Effector memory CD4-positive, alpha-beta T cell (primary cell): ENCODE results near the gene MBNL1.

Source experiments
- DNase-seq, 3 donors: peaks; one replicate each; pipeline ENCODE4 v3.0.0-alpha.2; 2020
- H3K27ac ChIP-seq: 2 replicates; pipeline ENCODE4 v1.7.0; 2013; ENCODE audit warnings: mild to moderate bottlenecking, low read length, moderate library complexity; ENCODE audit not compliant: insufficient read depth, poor library complexity, severe bottlenecking
- H3K27me3 ChIP-seq: replicated peaks from 2 replicates; pipeline ENCODE4 v1.7.0; 2013; ENCODE audit warnings: mild to moderate bottlenecking, low read length; ENCODE audit not compliant: insufficient read depth, control insufficient read depth, poor library complexity, severe bottlenecking
- H3K36me3 ChIP-seq: 2 replicates; pipeline ENCODE4 v1.7.0; 2013; ENCODE audit warnings: mild to moderate bottlenecking, low read length, moderate library complexity; ENCODE audit not compliant: control insufficient read depth, insufficient read depth
- H3K4me1 ChIP-seq: 2 replicates; pipeline ENCODE4 v1.7.0; 2013; ENCODE audit warnings: low read length, mild to moderate bottlenecking; ENCODE audit not compliant: control insufficient read depth, insufficient read depth, poor library complexity, severe bottlenecking
- H3K4me3 ChIP-seq: 2 replicates; pipeline ENCODE4 v1.7.0; 2013; ENCODE audit warnings: low read length, low read depth, mild to moderate bottlenecking; ENCODE audit not compliant: insufficient read depth, poor library complexity, severe bottlenecking
- H3K9me3 ChIP-seq: 2 replicates; pipeline ENCODE4 v1.7.0; 2013; ENCODE audit warnings: mild to moderate bottlenecking, low read length, moderate library complexity; ENCODE audit not compliant: control insufficient read depth

Gene MBNL1

DNA sequence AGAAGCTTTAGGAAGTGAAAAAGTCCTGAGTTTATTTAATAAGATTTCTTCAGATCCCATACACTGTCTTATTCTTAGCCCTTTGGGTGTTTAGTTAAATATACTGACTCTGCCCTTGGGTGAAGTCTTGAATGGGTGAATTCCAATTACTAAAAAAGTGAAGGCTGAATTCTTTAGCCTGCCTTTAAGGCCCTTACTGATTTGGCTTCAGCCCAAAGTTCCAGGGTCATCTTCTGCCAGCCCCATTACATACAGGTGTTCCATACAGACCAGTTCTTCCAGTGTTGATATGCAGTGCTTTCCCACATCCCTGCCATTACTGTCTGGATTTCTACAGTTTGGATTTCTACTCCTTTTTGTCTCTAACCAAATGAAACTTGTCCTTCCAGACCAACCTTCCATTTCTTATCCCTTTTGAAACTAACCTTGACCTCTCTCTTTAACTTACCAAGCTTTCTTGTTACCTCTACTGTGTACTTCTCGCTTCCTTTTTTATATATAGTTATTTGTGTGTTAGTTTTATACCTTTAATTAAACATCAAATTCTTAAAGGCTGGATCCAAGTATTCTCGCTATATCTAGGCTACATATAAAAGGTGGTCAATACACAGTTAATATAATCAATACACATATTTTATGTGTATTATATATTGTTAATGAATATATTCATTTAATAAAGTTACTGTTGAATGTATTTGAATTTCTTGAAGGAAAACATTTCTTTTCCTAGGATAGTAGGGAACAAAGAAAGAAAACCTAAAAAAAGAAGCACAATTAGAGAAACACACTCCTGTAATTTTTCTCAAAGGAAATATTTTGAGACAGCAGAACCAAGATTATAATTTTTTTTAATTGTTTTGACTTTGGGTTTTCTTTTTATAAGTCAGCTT, 15.0 kb downstream of the MBNL1 start:
- peak overlapping the region; percentile 44 for H3K27ac ChIP-seq
- H3K36me3 ChIP-seq, result no peaks in the 10 kb centered on the region
- H3K27me3 ChIP-seq, result no peaks in the 10 kb centered on the region
- H3K4me1 ChIP-seq, result peaks cover 43% of the 10 kb centered on the region
- H3K4me3 ChIP-seq, result no peak overlapping the region
- no peak for DNase-seq
- H3K9me3 ChIP-seq, result no peaks in the 10 kb centered on the region

DNA sequence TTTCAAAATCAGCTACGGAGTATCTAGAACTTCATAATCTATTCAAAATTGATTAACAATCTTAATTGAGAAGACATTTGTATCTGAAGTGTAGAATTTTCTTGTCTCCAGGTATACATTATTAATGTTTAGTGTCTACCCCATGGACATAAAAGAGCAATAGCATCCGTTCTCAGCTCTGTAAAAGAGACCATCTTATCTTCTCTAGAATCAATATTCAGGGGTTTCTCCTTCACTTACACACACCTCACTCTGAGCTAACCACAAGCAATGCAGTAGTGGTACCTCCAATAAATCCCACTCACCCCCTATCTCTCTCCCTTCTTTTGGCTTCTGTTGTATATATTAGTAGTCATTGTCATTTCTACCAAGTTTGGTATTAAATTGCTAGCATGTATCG, 16.2 kb downstream of the MBNL1 start:
- Histone ChIP-seq H3K36me3 (no peaks in the 10 kb centered on the region), H3K27me3 (no peaks in the 10 kb centered on the region), H3K9me3 (no peaks in the 10 kb centered on the region), H3K4me3 (no peak overlapping the region), H3K4me1 (peaks cover 43% of the 10 kb centered on the region), H3K27ac (peak overlapping the region; percentile 44)
- DNase-seq, result no peak

DNA sequence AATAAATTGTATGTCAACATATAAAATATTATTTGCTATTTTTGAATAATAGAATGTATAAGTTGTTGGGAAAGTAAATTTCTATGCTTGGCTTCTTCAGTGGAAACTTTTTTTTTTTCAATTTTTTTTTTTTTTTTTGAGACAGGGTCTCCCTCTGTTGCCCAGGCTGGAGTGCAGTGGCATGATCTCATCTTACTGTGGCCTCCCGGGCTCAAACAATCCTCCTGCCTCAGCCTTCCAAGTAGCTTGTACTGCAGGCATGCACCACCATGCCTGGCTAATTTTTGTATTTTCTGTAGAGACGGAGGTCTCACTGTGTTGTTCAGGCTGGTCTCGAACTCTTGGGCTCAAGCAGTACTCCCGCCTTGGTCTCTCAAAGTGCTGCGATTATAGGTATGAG, 16.8 kb downstream of the MBNL1 start:
- no peak overlapping the region for H3K4me3 ChIP-seq

DNA sequence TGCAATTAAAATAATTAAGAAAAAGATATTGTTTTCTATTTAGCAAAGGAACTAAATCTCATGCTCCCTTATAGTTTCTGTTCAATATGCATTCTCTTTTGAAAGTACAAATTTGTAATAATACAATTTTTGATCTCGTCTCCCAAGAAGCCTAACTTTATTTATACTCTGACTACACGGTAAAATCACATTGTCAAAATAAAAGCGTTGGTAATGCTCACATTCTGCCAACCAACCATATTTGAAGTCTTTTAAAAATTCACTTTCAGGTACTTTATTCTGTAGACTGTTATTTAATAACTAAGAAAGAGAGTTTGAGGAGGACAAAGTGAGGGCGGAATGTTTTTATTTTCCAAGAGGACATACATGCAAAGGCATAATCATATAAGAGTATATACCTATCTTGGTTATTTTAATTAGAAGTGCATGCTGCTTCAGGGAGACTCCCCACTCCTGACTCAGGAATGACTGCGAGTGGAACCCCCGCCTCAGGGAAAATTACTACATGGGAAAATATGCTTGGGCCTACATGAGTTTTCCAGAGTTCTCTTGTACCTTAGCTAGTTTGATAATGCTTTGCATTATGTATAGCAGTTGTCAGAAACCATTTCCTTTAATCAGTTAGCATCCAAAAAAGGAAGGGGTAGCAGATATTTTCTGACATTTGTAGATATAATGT, 19.3 kb downstream of the MBNL1 start:
- H3K27me3 ChIP-seq, result no peaks in the 10 kb centered on the region
- H3K4me1 ChIP-seq, result peaks cover 44% of the 10 kb centered on the region
- no peaks in the 10 kb centered on the region for H3K9me3 ChIP-seq
- DNase-seq, result no peak
- peak overlapping the region; percentile 6 for H3K4me3 ChIP-seq
- no peaks in the 10 kb centered on the region for H3K36me3 ChIP-seq
- H3K27ac ChIP-seq, result peak overlapping the region; percentile 30

More for the DNA sequence above, 16.8 kb downstream of the MBNL1 start:
- Histone ChIP-seq H3K27me3 (no peaks in the 10 kb centered on the region), H3K36me3 (no peaks in the 10 kb centered on the region), H3K4me1 (peaks cover 46% of the 10 kb centered on the region), H3K27ac (peak overlapping the region; percentile 44), H3K9me3 (no peaks in the 10 kb centered on the region)
- no peak for DNase-seq

DNA sequence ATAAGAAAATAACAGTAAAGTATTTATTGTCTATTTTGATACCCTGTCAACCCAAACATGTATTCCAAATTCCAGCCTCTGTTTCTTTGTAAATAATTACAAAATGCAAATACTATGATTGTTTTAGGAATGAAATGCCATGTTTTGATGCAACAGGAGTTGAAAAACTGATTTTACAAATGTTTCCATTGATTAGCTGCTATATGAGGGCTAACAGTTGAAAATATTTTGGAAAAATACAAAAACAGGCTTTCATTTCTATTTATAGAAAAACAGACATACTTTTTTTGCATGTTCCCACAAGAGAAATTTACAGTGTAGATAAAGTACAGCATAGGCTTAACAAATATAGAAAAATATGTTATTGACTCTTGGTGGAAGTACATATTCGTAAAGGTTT, 20.0 kb downstream of the MBNL1 start:
- H3K4me1 ChIP-seq, result peaks cover 42% of the 10 kb centered on the region
- no peak for DNase-seq
- no peaks in the 10 kb centered on the region for H3K36me3 ChIP-seq
- H3K9me3 ChIP-seq, result no peaks in the 10 kb centered on the region
- no peaks in the 10 kb centered on the region for H3K27me3 ChIP-seq
- H3K27ac ChIP-seq, result no peak overlapping the region
- H3K4me3 ChIP-seq, result no peak overlapping the region

GRCh38 chr3:152289708-152290107, 21.0 kb downstream of the MBNL1 start:
- Histone ChIP-seq H3K27ac (no peak overlapping the region), H3K9me3 (no peaks in the 10 kb centered on the region), H3K4me3 (no peak overlapping the region), H3K4me1 (peaks cover 40% of the 10 kb centered on the region), H3K27me3 (no peaks in the 10 kb centered on the region), H3K36me3 (no peaks in the 10 kb centered on the region)
- DNase-seq, result no peak

- H3K9me3 ChIP-seq, result no peaks in the 10 kb centered on the region
- peaks cover 41% of the 10 kb centered on the region for H3K4me1 ChIP-seq
- H3K36me3 ChIP-seq, result no peaks in the 10 kb centered on the region
- H3K27me3 ChIP-seq, result no peaks in the 10 kb centered on the region
- peak overlapping the region; percentile 9 for H3K27ac ChIP-seq
- DNase-seq, result no peak
- H3K4me3 ChIP-seq, result no peak overlapping the region
Measured at GRCh38 chr3:152290374-152290773, 21.6 kb downstream of the MBNL1 start.

GRCh38 chr3:152291238-152291637, 22.5 kb downstream of the MBNL1 start:
- Histone ChIP-seq H3K4me3 (no peak overlapping the region), H3K27ac (peak overlapping the region; percentile 9), H3K27me3 (no peaks in the 10 kb centered on the region), H3K9me3 (no peaks in the 10 kb centered on the region), H3K4me1 (peaks cover 50% of the 10 kb centered on the region), H3K36me3 (no peaks in the 10 kb centered on the region)
- DNase-seq, result no peak

DNA sequence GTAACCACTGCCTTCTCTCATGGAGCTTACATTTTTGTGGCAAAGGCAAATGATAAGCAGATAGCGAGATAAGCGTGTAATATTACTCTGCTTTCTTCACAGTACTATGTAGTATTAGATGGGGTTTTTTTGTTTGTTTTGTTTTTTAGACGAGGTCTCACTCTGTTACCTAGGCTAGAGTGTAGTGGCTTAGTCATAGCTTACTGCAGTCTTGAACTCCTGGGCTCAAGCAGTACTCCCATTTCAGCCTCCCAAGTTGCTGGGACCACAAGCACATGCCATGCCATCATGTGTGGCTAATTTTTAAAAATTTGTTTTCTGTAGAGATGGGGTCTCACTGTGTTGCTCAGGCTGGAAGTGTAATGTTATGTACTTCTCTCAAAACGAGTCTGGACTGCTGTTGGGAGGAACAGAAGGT, 22.9 kb downstream of the MBNL1 start:
- no peak for DNase-seq

GRCh38 chr3:152292366-152292765, 23.6 kb downstream of the MBNL1 start:
- Histone ChIP-seq H3K4me3 (no peak overlapping the region), H3K4me1 (peaks cover 54% of the 10 kb centered on the region), H3K27me3 (no peaks in the 10 kb centered on the region), H3K27ac (no peak overlapping the region), H3K36me3 (no peaks in the 10 kb centered on the region), H3K9me3 (no peaks in the 10 kb centered on the region)
- no peak for DNase-seq

More for the DNA sequence above, 22.9 kb downstream of the MBNL1 start:
- Histone ChIP-seq H3K4me3 (no peak overlapping the region), H3K4me1 (peaks cover 52% of the 10 kb centered on the region), H3K27me3 (no peaks in the 10 kb centered on the region), H3K27ac (no peak overlapping the region), H3K9me3 (no peaks in the 10 kb centered on the region), H3K36me3 (no peaks in the 10 kb centered on the region)
